OCI-M1 (cell line): Measurements from ENCODE around the gene SETD2.
"Not testable (repeated sequence)": the region's sequence is repeated elsewhere in the genome, so short reads cannot be mapped to it uniquely, and the experiment has no call there.

Source experiments
- DNase-seq: peaks from one replicate; lab custom pipeline; 2025; lab: John Stamatoyannopoulos, UW

The SETD2 gene

GRCh38 chr3:47034868-47035489 is 128.9 kb downstream of the SETD2 start:
- DNase-seq, result no peak

DNA sequence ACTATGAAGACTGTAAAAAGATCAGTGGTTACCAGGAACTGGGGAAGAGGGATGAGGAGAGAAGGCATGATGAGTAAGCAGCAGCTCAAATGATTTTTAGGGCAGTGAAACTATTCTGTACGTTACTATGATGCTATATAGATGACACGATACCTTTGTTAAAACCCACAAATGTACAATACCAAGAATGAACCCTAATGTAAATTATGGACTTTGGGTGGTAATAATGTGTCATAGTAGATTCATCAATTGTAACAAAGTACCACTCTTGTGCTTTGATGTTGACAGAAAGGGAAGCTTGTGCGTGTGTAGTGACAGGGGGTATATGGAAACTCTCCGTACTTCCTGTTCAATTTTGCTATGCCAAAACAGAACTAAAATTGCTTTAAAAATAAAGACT is 132.9 kb downstream of the SETD2 start:
- DNase-seq, result not testable (repeated sequence)

- no peak for DNase-seq
Observed at GRCh38 chr3:47028667-47029066, 135.2 kb downstream of the SETD2 start.

- DNase-seq, result no peak
Observed at GRCh38 chr3:47028146-47028545, 135.8 kb downstream of the SETD2 start.

GRCh38 chr3:47026432-47026831 is 137.5 kb downstream of the SETD2 start:
- DNase-seq, result not testable (repeated sequence)

DNA sequence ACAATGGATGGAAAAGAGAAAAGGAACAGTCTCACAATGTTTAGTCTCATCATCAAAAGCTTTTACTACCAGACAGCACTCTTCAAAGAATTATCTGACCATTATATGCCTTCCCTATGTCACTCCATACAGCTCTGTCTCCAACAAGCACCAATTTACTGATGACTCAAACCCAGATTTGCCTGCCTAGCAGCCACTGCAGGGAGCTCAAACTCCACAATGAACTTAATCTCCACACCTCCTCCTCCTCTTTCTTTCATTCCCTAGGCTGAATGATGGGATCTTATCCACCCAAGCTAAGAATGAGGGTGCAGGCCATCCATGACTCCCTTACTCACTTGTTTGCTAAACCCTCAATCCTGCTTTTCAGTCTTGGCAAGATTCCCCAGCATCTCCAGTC is 139.0 kb downstream of the SETD2 start:
- no peak for DNase-seq

DNA sequence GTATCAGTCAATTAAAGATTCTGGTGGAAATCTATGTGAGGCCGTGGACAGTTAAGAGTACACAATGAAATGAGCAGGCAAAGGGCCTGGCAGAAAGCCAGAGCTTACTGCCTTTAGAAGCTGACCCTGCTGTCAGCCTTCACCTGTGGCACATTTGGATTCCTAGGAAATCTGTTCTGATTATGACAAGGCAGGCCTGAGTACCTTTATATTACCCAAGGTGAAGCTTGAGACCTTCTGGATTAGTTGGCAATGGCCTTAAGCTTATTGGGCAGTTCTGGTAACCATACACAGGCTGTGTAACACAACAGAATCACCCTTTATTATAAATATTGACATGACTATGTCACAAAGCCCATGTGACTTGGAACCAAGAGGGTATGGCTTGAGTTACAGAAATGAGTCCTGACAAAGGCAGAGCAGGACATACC is 141.3 kb downstream of the SETD2 start:
- no peak for DNase-seq

DNA sequence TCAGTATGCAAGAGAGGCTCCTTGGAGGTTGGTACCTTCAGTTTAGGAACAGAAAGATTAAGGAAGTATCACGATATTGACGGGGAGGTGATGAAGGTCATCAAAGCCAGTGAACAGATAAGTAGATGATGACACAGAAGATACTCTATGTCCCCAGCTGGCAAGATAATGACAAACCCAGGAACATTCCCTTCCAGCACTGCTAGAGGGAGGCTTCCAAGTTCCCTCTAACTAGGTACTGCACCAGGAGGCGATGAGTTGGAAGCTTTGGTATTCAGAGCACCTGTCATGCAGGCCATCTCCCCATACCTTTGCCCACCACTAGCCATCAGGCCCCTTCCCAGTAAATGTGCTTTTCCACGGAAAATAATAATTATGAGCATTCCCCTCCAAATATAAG is 143.6 kb downstream of the SETD2 start:
- DNase-seq, result no peak

GRCh38 chr3:47019201-47019600 is 144.7 kb downstream of the SETD2 start:
- DNase-seq, result no peak

GRCh38 chr3:47018269-47018611 is 145.7 kb downstream of the SETD2 start:
- no peak for DNase-seq

- DNase-seq, result no peak
Observed at GRCh38 chr3:47017504-47018268, 146.2 kb downstream of the SETD2 start.

DNA sequence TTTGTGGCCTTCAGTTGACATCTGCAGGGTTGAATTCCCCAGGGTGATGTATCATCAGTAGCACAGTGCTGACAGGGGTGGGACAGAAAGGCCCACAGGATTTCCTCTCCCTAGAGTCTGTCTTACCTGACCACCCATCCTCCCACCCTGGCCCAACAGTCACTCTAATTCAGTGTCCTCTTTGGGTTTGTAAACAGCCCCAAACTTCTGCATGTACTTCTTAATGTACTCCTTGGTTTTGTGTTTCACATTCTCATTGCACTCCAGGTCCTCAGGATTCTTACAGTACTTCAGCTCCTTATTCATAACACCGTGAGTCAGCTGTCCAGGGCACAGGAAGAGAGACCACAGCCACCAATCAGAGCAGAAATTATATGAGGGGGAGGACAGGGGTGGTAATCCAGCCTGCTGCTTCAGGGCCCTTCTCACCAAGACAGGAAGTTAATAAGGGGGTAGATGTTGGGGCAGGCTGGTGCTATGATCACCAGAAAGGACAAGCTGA is 146.9 kb downstream of the SETD2 start:
- peak; percentile 93 for DNase-seq

DNA sequence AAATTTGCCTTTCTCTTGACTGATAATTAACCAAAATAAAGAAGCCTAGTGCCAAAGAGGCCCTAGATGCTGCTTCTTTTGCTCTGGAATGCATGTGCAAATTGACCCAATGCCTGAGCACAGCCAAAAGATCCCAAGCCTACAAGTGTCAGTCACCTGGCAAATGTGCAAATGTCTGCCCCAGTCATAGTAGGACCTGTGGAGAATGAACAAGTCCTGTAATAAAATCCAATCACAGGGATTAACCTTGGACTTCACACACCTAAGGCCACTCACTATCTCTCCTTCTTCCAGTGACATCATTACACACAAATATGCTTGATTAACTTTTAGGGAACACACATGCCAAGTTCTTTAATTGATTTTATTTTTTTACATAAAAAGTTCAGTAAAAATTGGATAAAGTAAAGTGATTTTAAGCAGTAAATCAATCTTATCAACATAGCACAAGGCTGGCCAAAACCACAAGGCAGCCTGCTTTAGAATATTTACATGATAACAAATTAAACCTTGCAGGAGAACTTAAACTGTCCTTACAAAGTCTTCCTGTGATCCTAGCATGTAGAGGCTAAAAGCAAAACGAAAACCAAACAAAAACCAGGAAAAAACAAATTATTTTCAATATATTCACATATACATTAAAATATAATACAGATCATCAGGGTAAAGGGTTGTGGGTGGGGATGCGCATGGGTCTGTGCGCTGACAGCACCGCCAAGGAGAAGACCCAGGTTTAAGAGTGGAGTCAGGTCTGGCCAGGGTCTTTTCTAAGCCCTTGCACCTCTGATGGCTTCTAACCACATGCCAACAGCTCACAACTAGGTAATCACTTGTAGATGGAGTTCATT is 147.6 kb downstream of the SETD2 start:
- DNase-seq, result peak; percentile 67

GRCh38 chr3:47015151-47015550 is 148.8 kb downstream of the SETD2 start:
- no peak for DNase-seq

DNA sequence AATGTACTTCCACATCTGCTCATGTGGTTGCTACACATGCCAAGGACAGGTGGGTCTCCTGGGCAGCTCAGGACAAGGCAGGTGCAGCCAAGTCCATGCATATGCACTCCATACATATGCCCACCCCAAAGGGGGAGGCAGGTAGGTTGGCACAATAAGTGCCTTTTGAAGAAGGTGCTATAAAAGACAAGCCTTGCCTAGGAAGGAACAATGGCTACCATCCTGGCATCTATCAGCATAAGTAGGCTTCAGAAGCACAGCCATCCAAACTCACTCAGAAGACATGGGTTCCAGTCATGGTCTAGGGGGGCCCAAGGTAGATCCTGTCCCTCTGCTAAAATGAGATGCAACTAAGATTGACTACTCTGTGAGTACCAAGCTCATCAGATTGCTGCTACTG is 149.9 kb downstream of the SETD2 start:
- no peak for DNase-seq

- no peak for DNase-seq
Observed at GRCh38 chr3:47013231-47013630, 150.7 kb downstream of the SETD2 start.

DNA sequence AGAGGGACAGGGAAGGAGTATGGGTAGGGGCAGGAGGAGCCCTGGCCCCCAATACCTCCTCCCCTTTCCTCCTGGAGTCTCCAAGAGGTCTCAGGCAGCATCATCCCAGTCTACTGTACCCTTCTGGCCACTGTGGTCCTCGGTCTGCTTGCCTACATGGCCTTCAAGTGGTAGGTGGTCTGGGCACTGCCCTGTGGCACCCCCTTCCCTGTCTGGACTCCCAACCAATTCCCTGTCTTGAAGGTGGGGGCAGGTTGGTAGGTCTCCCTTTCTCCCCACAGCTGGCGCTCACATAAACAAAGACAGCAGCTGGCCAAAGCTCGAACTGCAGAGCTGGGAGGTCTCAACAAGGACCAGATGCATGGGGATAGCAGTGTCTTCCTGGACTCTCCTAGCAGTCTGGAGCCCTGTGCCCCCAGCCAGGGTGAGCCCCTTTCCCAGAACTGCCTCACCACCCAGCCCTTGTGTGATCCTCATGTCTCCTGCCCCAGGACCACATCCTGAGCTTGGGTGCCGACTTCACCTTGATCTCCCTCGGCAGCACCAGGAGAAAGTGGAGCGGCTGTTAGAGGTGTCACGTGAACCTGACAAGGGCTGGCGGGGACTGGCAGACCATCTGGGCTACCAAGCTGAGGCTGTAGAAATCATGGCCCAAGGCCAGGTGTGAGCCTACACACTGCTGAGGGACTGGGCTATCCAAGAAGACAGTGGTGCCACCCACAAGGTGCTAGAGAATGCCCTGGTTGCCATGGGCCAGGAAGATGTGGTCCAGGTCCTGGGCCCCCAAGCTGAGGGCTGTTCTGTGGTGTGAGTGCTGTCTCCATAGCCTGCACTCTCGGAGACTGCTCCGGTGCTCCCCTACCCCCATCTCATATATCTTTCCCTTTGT is 151.3 kb downstream of the SETD2 start:
- DNase-seq, result no peak

- DNase-seq, result no peak
Observed at GRCh38 chr3:47011371-47011770, 152.5 kb downstream of the SETD2 start.

GRCh38 chr3:47010910-47011309 is 153.0 kb downstream of the SETD2 start:
- no peak for DNase-seq

GRCh38 chr3:47010111-47010712 is 153.7 kb downstream of the SETD2 start:
- DNase-seq, result no peak
